ENCODE results near the gene CEP170.

The CEP170 gene

GRCh38 chr1:243254927-243255790, at the start of gene CEP170:
TSS of gene CEP170 (minus strand) at chr1:243255281. CDS start at chr1:243225280, 30,001 bp downstream.
- FAIRE-seq = no peak

DNA sequence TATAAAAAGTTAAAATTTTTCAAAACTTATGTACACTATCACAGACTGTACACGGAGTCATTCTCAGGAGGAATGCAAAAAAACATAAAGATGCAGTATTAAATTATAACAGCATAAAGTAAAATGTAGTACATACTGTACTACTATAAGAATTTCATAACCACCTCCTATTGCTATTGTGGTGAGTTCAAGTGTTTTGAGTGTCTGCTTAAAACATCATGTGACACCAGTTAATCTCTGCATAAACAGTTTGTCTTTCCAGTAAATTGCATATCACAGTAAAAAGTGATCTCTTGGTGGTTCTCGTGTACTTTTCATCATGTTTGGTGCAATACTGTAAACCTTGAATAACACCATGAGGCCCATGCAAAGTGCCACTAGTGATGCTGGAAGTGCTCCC, 46.0 kb upstream of the CEP170 start:
- FAIRE-seq = peak; percentile 60

DNA sequence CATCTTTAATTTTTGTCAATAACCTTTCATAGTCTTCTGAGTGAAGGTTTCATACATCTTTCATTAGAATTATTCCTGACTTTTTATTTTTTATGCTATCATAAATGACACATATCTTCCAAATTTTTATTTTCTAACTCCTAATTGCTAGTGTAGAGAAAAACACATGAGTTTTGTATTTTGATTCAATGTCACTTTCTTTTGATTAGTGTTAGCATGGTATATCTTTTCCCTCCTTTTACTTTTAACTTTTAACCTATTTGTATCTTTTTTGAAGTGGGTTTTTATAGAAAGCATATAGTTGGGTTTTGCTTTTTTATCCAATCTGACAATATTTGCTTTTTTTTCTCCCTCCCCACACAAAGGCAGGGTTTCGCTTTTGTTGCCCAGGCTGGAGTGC, 44.0 kb upstream of the CEP170 start:
- FAIRE-seq = no peak

DNA sequence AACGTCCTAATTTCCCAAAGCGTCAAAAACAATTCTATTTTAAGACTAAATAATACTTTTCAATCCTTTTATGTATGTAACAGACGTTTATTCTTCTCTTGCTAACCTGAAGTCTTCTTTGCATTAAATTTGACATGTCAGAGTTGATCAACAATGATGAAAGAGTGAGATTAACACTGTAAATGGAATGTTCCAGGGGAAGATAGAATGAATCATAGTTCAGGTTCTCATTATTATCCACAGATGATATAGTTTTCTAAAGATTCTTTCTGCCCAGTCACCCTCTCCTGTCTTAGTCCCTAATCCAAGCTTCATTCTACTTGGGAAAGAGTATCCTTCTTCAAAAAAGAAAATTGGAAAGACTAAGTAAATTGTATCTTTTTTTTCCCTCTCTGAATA, 39.6 kb upstream of the CEP170 start:
- FAIRE-seq = no peak

DNA sequence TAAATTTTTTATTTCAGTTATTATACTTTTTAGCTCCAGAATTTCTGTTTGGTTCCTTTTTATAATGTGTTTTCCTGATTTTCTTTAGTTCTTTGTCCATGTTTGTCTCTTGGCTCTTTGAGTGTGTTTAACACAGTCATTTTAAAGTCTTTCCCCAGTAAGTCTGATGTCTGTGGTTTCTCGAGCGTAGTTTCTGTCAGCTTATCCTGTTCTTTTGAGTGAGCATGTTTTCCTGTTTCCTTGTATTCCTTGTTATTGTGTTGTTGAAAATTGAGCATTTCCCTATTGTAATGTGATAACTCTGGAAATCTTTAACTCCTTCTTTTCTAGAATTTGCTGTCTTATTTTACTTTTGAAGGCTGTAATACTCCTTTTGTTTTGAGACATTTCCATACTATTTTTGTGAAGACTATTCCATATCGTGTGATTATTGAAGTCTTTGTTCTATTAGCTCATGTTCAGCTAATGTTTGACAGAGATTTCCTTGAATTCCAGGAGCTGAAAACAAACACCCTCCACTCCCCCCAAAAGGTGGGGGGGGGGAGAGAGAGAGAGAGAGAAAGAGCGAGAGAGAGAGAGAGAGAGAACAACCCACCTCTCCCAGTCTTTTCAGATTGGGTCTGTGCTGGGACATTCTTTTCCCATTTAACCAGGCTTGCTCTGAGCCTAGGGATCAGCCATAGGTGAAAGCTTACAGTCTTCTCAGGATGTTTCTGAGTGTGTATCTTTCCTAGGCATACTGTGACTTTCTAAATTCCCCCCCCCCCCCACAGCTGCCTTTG, 39.1 kb upstream of the CEP170 start:
- FAIRE-seq = peak; percentile 10

DNA sequence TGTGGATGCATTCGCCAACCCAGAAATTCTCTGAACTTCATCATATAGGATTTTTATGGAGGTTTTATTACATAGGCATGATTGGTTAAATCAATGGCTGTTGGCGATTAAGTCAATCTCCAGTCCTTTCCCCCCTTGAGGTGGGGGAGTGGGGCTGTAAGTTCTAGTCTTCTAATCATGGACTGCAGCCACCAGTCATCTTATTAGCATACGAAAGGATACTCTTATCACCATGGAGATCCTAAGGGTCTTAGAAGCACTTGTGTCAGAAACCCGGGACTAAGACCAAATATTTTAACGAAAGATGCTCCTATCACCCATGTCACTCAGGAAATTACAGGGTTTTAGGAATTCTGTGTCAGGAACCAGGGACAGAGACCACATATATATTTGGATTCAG, 37.0 kb upstream of the CEP170 start:
- FAIRE-seq = no peak

DNA sequence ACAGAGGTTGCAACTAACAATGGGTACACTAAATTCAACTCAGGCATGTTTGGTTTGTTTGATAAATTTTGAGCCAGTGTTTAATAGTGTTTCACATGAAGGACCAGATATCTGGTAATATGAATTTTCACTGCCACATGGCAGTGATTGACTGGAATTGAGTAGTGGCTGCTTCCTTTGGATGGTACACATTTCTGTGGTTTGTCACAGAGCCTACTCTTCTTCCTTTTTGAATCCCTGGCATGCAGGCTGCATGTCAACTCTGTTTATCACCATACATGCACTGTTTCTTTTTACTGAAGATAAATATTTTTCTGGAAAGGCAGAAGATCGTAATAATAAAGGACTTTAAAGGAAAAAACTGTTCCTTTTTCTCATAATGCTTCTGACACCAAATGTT, 36.2 kb upstream of the CEP170 start:
- no peak for FAIRE-seq

DNA sequence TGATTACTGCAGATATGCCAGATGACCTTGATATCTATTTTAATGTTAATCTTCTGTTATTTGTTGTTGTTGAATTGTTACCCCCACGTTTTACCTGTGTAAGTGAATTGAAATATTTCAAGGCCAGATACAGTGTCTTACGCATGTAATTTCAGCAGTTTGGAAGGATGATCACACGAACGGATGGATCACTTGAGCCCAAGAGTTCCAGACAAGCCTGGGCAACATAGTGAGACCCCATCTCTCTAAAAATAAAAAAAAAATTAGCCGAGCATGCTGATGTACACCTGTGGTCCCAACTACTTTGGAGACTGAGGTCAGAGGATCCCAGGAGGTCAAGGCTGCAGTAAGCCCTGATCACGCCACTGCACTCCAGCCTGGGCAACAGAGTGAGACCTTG, 33.0 kb upstream of the CEP170 start:
- FAIRE-seq = no peak

DNA sequence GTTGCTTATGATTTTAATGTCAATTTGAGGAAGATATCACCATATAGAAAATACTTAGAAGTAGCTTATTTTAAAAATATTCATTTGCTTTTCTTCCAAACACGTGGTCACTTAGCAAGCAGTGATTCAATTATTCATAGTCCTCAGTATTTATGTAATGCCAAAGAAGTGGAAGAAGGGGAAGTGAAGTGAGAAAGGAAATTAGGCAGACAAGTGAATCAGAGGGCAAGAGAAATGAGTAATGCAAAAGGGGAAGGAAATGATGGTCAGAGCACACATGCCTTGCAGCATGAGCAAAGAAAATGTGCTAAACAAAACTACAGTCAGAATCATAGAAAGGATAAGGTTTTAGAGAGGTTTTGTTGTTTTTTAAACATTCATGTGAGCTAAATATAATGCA, 32.6 kb upstream of the CEP170 start:
- no peak for FAIRE-seq

GRCh38 chr1:243287123-243287460, 32.0 kb upstream of the CEP170 start:
- FAIRE-seq = peak; percentile 33

DNA sequence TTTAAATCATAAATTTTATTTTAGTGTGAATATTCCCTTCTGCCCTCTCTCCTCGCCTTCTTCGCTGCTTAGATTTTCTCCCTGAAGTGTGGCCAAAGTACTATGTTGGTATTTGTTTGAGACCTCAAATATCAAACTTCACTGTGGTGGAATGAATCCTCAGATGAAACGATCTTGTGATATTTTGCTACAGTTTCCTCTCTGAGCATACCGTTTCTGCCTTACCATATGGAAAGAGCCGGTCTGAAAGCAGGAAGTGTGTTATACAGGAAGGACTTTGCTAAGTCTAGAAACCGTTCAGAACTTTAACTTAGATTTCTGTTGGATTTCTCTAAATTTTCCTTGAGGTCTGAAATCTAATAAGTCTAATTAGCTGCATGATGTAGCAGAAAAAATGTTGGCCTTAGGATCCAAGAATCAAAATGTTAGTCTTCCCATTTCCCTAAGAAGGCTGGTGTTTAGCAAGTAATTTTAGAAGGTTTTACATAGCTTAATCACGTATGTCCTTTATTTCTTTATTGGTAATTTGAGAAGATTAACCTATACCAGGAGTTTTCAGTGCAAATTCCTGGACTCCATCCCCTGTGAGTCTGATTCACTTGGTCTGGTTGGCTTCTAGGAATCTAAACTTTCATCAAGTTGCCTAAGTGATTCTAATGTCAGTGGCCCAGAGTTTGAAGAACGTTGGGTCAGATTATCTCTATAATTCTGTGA, 31.5 kb upstream of the CEP170 start:
- FAIRE-seq = no peak

- FAIRE-seq = no peak
Observed at GRCh38 chr1:243281672-243282071, 26.6 kb upstream of the CEP170 start.

DNA sequence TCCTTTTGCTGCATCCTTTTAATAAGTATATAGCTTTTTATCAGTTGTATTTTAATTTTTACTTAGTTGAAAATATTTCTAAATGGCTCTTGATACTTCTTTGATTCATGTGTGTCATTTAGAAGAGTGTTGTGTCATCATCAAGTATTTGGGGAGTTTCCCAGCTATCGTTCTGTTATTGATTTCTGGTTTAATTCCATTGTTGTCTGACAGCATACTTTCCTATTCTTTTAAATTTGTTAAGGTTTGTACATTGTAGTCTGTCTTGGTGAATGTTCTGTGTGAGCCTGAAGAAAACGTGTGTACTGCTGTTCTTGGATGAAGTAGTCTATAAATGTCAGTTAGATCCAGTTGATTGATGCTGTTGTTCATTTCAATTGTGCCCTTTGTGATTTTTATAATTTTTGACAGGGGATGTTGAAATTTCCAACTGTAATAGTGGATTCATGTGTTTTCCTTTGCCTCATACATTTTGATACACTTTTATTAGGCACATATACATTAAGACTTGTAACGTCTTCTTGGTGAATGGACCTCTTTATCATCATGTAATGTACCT, 25.6 kb upstream of the CEP170 start:
- no peak for FAIRE-seq

- no peak for FAIRE-seq
Observed at GRCh38 chr1:243275316-243275715, 20.2 kb upstream of the CEP170 start.

GRCh38 chr1:243273945-243274344, 18.9 kb upstream of the CEP170 start:
- FAIRE-seq = no peak

DNA sequence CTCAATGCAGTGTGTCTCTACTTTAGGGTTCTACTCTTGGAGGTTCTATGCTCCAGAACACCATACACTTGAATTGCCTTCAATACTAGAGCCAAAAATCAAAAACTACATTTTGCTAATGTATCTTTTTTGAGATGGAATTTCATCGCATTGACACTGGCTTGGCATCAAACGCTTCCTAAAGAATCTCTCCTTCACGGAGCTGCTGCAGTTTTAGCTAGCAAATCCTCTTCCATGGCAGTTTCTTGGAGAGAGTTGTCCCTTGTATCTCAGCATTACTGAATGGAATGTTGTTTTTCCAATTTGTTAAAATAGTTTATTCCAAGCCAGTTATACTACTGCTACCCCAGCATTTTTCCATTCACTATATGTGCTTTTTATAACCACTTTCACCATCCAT, 18.4 kb upstream of the CEP170 start:
- no peak for FAIRE-seq

DNA sequence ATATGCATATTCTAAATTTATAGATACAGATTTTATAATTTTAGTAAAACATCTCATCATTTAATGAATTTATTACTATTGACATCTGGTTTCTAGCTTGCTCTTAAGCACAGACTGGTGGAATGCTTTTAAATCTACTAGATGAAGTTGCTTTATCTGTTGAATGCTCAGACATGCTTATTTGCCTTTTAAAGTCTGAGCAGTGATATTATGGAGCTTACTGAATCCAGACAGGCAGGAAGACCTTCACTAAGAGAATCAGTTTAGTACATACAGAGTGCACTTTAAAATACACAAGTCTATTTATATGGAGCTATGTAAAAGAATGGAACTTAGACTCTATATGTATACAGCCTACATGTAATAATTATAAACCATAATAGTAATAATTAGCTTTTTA, 17.3 kb upstream of the CEP170 start:
- FAIRE-seq = no peak

GRCh38 chr1:243271996-243272395, 16.9 kb upstream of the CEP170 start:
- no peak for FAIRE-seq

DNA sequence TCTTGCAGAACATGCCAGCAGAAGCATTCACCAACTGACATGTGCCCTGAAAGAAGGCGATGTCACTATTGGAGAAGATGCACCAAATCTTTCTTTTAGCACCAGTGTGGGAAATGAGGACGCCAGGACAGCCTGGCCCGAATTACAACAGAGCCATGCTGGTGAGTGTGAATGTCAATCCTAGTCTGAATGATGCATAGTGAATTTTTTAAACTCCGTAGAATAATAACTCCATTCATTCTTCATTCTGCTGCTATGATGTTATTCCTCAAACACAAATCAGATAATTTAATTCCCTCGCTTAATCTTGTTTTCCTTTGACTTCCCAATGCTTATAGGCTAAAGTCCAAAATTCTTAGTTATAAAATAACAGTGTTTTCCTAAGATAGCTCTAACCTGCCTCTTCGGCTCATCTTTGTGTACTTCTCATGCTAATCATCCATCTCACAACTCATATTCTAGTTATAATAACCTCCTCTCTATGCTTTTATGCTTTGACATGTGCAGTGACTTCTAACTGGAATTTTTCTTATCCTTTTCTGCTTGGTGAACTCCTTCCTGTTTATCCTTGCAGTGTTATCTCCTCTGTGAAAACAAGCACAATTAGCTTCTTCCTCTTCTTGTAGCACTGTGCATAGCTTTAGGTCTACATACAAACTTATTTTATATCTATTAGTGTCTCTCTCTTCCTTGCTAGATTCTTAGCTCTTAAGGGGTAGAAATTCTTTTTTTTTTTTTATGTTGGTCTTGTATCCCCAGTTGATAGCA, 15.2 kb upstream of the CEP170 start:
- no peak for FAIRE-seq

DNA sequence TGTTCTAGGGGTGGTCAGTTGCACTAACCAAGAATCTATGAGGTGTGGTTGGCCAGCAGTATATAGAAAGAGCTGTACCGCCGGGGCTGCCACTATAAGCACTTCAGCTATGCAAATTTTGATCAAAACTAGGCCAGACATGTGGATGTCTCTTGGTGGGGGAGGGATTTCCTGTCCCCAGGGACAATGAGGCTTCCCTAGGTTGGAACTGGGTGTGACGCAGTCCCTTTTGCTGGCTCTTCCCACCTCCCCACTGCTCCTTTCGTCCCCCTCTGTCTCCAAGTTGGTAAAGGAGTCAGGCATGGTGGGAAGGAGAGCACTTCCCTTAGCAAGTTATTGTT, 14.3 kb upstream of the CEP170 start:
- FAIRE-seq = no peak

GRCh38 chr1:243268751-243269460, 13.8 kb upstream of the CEP170 start:
- no peak for FAIRE-seq

All from colon (tissue), 2 donors.